Measurements from ENCODE around the gene XPC.

The XPC gene

GRCh38 chr3:14175383-14176037 lies 2.9 kb downstream of the XPC start:
- TF ChIP-seq CTCF (conservative IDR thresholded peaks at IDR 0.05; ENCODE audit: control insufficient read depth, insufficient read depth, low read depth, low read length): no peak
- H3K4me3 ChIP-seq (ENCODE audit: control insufficient read depth, low read depth, low read length): no peak overlapping the region
- DNase-seq (ENCODE audit: low read depth): peak; percentile 29

- no peak overlapping the region for H3K4me3 ChIP-seq (ENCODE audit: control insufficient read depth, low read depth, low read length)
- peak; percentile 27 for DNase-seq (ENCODE audit: low read depth)
- TF ChIP-seq CTCF (conservative IDR thresholded peaks at IDR 0.05; ENCODE audit: control insufficient read depth, insufficient read depth, low read depth, low read length): no peak
Observed at GRCh38 chr3:14174483-14174882, 3.9 kb downstream of the XPC start.

GRCh38 chr3:14172496-14172895 lies 5.9 kb downstream of the XPC start:
- no peak for DNase-seq (ENCODE audit: low read depth)
- no peak overlapping the region for H3K4me3 ChIP-seq (ENCODE audit: control insufficient read depth, low read depth, low read length)
- no peak for TF ChIP-seq CTCF (conservative IDR thresholded peaks at IDR 0.05; ENCODE audit: control insufficient read depth, insufficient read depth, low read depth, low read length)

GRCh38 chr3:14170531-14171159 lies 7.8 kb downstream of the XPC start:
- no peak overlapping the region for H3K4me3 ChIP-seq (ENCODE audit: control insufficient read depth, low read depth, low read length)
- DNase-seq (ENCODE audit: low read depth): peak; percentile 67
- TF ChIP-seq CTCF (conservative IDR thresholded peaks at IDR 0.05; ENCODE audit: control insufficient read depth, insufficient read depth, low read depth, low read length): no peak

- TF ChIP-seq CTCF (conservative IDR thresholded peaks at IDR 0.05; ENCODE audit: control insufficient read depth, insufficient read depth, low read depth, low read length): no peak
- peak; percentile 20 for DNase-seq (ENCODE audit: low read depth)
Observed at GRCh38 chr3:14169871-14170270, 8.5 kb downstream of the XPC start.

GRCh38 chr3:14169435-14169834 lies 9.0 kb downstream of the XPC start:
- DNase-seq (ENCODE audit: low read depth): no peak
- no peak for TF ChIP-seq CTCF (conservative IDR thresholded peaks at IDR 0.05; ENCODE audit: control insufficient read depth, insufficient read depth, low read depth, low read length)

More at GRCh38 chr3:14169871-14170270, 8.5 kb downstream of the XPC start:
- no peak overlapping the region for H3K4me3 ChIP-seq (ENCODE audit: control insufficient read depth, low read depth, low read length)

More at GRCh38 chr3:14169435-14169834, 9.0 kb downstream of the XPC start:
- no peak overlapping the region for H3K4me3 ChIP-seq (ENCODE audit: control insufficient read depth, low read depth, low read length)

All from fibroblast of mammary gland (primary cell).